Measurements from ENCODE around the gene C16orf90.

Gene C16orf90

GRCh38 chr16:3472878-3473595 lies 22.3 kb downstream of the C16orf90 start:
- Histone ChIP-seq H4K20me1 (ENCODE audit: insufficient read depth, low read length) (peaks cover 1% of the 10 kb centered on the region), H3K4me3 (ENCODE audit: low read length) (no peak overlapping the region), H3F3A (ENCODE audit: insufficient read depth, low read length) (no peaks in the 10 kb centered on the region), H3K4me1 (ENCODE audit: low read length) (no peaks in the 10 kb centered on the region), H3K27ac (ENCODE audit: low read length) (no peak overlapping the region), H3K36me3 (replicated peaks; ENCODE audit: insufficient read depth, low read length) (no peaks in the 10 kb centered on the region), H2AFZ (ENCODE audit: low read length) (no peak overlapping the region), H3K79me2 (ENCODE audit: low read length) (peaks cover 86% of the 10 kb centered on the region), H3K9ac (ENCODE audit: low read length) (no peak overlapping the region), H3K9me2 (replicated peaks; ENCODE audit: insufficient read depth, low read length) (no peaks in the 10 kb centered on the region), H3K4me2 (ENCODE audit: low read depth, low read length) (no peak overlapping the region), H3K27me3 (replicated peaks; ENCODE audit: insufficient read depth, low read length) (no peaks in the 10 kb centered on the region), H3K9me3 (replicated peaks; ENCODE audit: insufficient read depth, low read length) (no peaks in the 10 kb centered on the region)
- no peak for TF ChIP-seq CTCF (IDR thresholded peaks at IDR 0.05; ENCODE audit: low read length)
- TF ChIP-seq EZH2 (optimal IDR thresholded peaks at IDR 0.05; ENCODE audit: low read depth, low read length): no peak
- TF ChIP-seq EZH2phosphoT487 (IDR thresholded peaks at IDR 0.05; ENCODE audit: low read length): no peak
- no peak for DNase-seq

- H3K9me2 ChIP-seq (replicated peaks; ENCODE audit: insufficient read depth, low read length): no peaks in the 10 kb centered on the region
- peaks cover 96% of the 10 kb centered on the region for H3K79me2 ChIP-seq (ENCODE audit: low read length)
Observed at GRCh38 chr16:3471518-3472176, 23.6 kb downstream of the C16orf90 start.

GRCh38 chr16:3470723-3471122 lies 24.6 kb downstream of the C16orf90 start:
- Histone ChIP-seq H3F3A (ENCODE audit: insufficient read depth, low read length) (no peaks in the 10 kb centered on the region), H4K20me1 (ENCODE audit: insufficient read depth, low read length) (peaks cover 3% of the 10 kb centered on the region), H3K36me3 (replicated peaks; ENCODE audit: insufficient read depth, low read length) (no peaks in the 10 kb centered on the region), H3K27me3 (replicated peaks; ENCODE audit: insufficient read depth, low read length) (no peaks in the 10 kb centered on the region), H2AFZ (ENCODE audit: low read length) (no peak overlapping the region), H3K9me2 (replicated peaks; ENCODE audit: insufficient read depth, low read length) (no peaks in the 10 kb centered on the region), H3K4me3 (ENCODE audit: low read length) (no peak overlapping the region), H3K27ac (ENCODE audit: low read length) (no peak overlapping the region), H3K9ac (ENCODE audit: low read length) (no peak overlapping the region), H3K4me2 (ENCODE audit: low read depth, low read length) (no peak overlapping the region), H3K79me2 (ENCODE audit: low read length) (peaks cover 98% of the 10 kb centered on the region), H3K9me3 (replicated peaks; ENCODE audit: insufficient read depth, low read length) (no peaks in the 10 kb centered on the region), H3K4me1 (ENCODE audit: low read length) (no peaks in the 10 kb centered on the region)
- TF ChIP-seq EZH2phosphoT487 (IDR thresholded peaks at IDR 0.05; ENCODE audit: low read length) (no peak), CTCF (IDR thresholded peaks at IDR 0.05; ENCODE audit: low read length) (no peak), EZH2 (optimal IDR thresholded peaks at IDR 0.05; ENCODE audit: low read depth, low read length) (no peak)
- DNase-seq: no peak

More at GRCh38 chr16:3471518-3472176, 23.6 kb downstream of the C16orf90 start:
- no peaks in the 10 kb centered on the region for H3K27me3 ChIP-seq (replicated peaks; ENCODE audit: insufficient read depth, low read length)
- H3K4me1 ChIP-seq (ENCODE audit: low read length): no peaks in the 10 kb centered on the region
- TF ChIP-seq EZH2 (optimal IDR thresholded peaks at IDR 0.05; ENCODE audit: low read depth, low read length) (no peak), CTCF (IDR thresholded peaks at IDR 0.05; ENCODE audit: low read length) (no peak), EZH2phosphoT487 (IDR thresholded peaks at IDR 0.05; ENCODE audit: low read length) (no peak)
- H2AFZ ChIP-seq (ENCODE audit: low read length): no peak overlapping the region
- H3F3A ChIP-seq (ENCODE audit: insufficient read depth, low read length): no peaks in the 10 kb centered on the region
- H3K27ac ChIP-seq (ENCODE audit: low read length): no peak overlapping the region
- no peak overlapping the region for H3K4me3 ChIP-seq (ENCODE audit: low read length)
- no peaks in the 10 kb centered on the region for H3K9me3 ChIP-seq (replicated peaks; ENCODE audit: insufficient read depth, low read length)
- H3K9ac ChIP-seq (ENCODE audit: low read length): no peak overlapping the region
- no peak overlapping the region for H3K4me2 ChIP-seq (ENCODE audit: low read depth, low read length)
- no peak for DNase-seq
- H3K36me3 ChIP-seq (replicated peaks; ENCODE audit: insufficient read depth, low read length): no peaks in the 10 kb centered on the region
- peaks cover 3% of the 10 kb centered on the region for H4K20me1 ChIP-seq (ENCODE audit: insufficient read depth, low read length)

Data from MM.1S (cell line).